ENCODE measurements around the gene LDLRAD4.

The LDLRAD4 gene

GRCh38 chr18:13546638-13547037 is 328.1 kb downstream of the LDLRAD4 start:
- H3K9me3 ChIP-seq (ENCODE audit: control insufficient read depth in 1 of 2, low read length in 2 of 2) = no peaks in the 10 kb centered on the region
- peaks cover 0 to 5% of the 10 kb centered on the region in 2 donors for H3K4me1 ChIP-seq (ENCODE audit: control insufficient read depth in 1 of 2, insufficient read depth in 2 of 2, low read length in 2 of 2)
- H3K27me3 ChIP-seq (ENCODE audit: control insufficient read depth in 1 of 2, insufficient read depth in 2 of 2, low read length in 2 of 2) = no peaks in the 10 kb centered on the region
- no peak overlapping the region for H3K9ac ChIP-seq (ENCODE audit: low read depth in 1 of 2, low read length in 2 of 2)
- H3K27ac ChIP-seq (ENCODE audit: low read depth, low read length) = no peak overlapping the region
- peaks cover 0 to 7% of the 10 kb centered on the region in 2 donors for H3K36me3 ChIP-seq (ENCODE audit: control insufficient read depth in 1 of 2, insufficient read depth in 2 of 2, low read length in 2 of 2)
- H3K4me3 ChIP-seq (ENCODE audit: low read depth in 1 of 2, low read length in 2 of 2) = no peak overlapping the region

- H3K9me3 ChIP-seq (ENCODE audit: control insufficient read depth in 1 of 2, low read length in 2 of 2) = no peaks in the 10 kb centered on the region
- H3K27ac ChIP-seq (ENCODE audit: low read depth, low read length) = no peak overlapping the region
- H3K4me1 ChIP-seq (ENCODE audit: control insufficient read depth in 1 of 2, insufficient read depth in 2 of 2, low read length in 2 of 2) = peaks cover 0 to 3% of the 10 kb centered on the region in 2 donors
Observed at GRCh38 chr18:13547347-13547746, 328.8 kb downstream of the LDLRAD4 start.

GRCh38 chr18:13548106-13548819 is 329.7 kb downstream of the LDLRAD4 start:
- H3K27ac ChIP-seq (ENCODE audit: low read depth, low read length) = no peak overlapping the region
- H3K27me3 ChIP-seq (ENCODE audit: control insufficient read depth in 1 of 2, insufficient read depth in 2 of 2, low read length in 2 of 2) = no peaks in the 10 kb centered on the region
- H3K4me1 ChIP-seq (ENCODE audit: control insufficient read depth in 1 of 2, insufficient read depth in 2 of 2, low read length in 2 of 2) = peaks cover 0 to 3% of the 10 kb centered on the region in 2 donors
- peaks cover 0 to 7% of the 10 kb centered on the region in 2 donors for H3K36me3 ChIP-seq (ENCODE audit: control insufficient read depth in 1 of 2, insufficient read depth in 2 of 2, low read length in 2 of 2)
- no peaks in the 10 kb centered on the region for H3K9me3 ChIP-seq (ENCODE audit: control insufficient read depth in 1 of 2, low read length in 2 of 2)
- no peak overlapping the region for H3K9ac ChIP-seq (ENCODE audit: low read depth in 1 of 2, low read length in 2 of 2)
- H3K4me3 ChIP-seq (ENCODE audit: low read depth in 1 of 2, low read length in 2 of 2) = no peak overlapping the region

More at GRCh38 chr18:13547347-13547746, 328.8 kb downstream of the LDLRAD4 start:
- no peak overlapping the region for H3K4me3 ChIP-seq (ENCODE audit: low read depth in 1 of 2, low read length in 2 of 2)
- H3K36me3 ChIP-seq (ENCODE audit: control insufficient read depth in 1 of 2, insufficient read depth in 2 of 2, low read length in 2 of 2) = peaks cover 0 to 7% of the 10 kb centered on the region in 2 donors
- no peak overlapping the region for H3K9ac ChIP-seq (ENCODE audit: low read depth in 1 of 2, low read length in 2 of 2)
- H3K27me3 ChIP-seq (ENCODE audit: control insufficient read depth in 1 of 2, insufficient read depth in 2 of 2, low read length in 2 of 2) = no peaks in the 10 kb centered on the region

GRCh38 chr18:13548966-13549879 is 330.7 kb downstream of the LDLRAD4 start:
- peaks cover 0 to 1% of the 10 kb centered on the region in 2 donors for H3K36me3 ChIP-seq (ENCODE audit: control insufficient read depth in 1 of 2, insufficient read depth in 2 of 2, low read length in 2 of 2)
- no peaks in the 10 kb centered on the region for H3K9me3 ChIP-seq (ENCODE audit: control insufficient read depth in 1 of 2, low read length in 2 of 2)
- no peak overlapping the region for H3K9ac ChIP-seq (ENCODE audit: low read depth in 1 of 2, low read length in 2 of 2)
- no peak overlapping the region for H3K27ac ChIP-seq (ENCODE audit: low read depth, low read length)
- H3K4me1 ChIP-seq (ENCODE audit: control insufficient read depth in 1 of 2, insufficient read depth in 2 of 2, low read length in 2 of 2) = peaks cover 0 to 3% of the 10 kb centered on the region in 2 donors
- H3K4me3 ChIP-seq (ENCODE audit: low read depth in 1 of 2, low read length in 2 of 2) = no peak overlapping the region
- no peaks in the 10 kb centered on the region for H3K27me3 ChIP-seq (ENCODE audit: control insufficient read depth in 1 of 2, insufficient read depth in 2 of 2, low read length in 2 of 2)

- H3K9me3 ChIP-seq (ENCODE audit: control insufficient read depth in 1 of 2, low read length in 2 of 2) = no peaks in the 10 kb centered on the region
- no peak overlapping the region for H3K4me3 ChIP-seq (ENCODE audit: low read depth in 1 of 2, low read length in 2 of 2)
- H3K27ac ChIP-seq (ENCODE audit: low read depth, low read length) = no peak overlapping the region
- H3K36me3 ChIP-seq (ENCODE audit: control insufficient read depth in 1 of 2, insufficient read depth in 2 of 2, low read length in 2 of 2) = no peaks in the 10 kb centered on the region
- H3K4me1 ChIP-seq (ENCODE audit: control insufficient read depth in 1 of 2, insufficient read depth in 2 of 2, low read length in 2 of 2) = peaks cover 0 to 3% of the 10 kb centered on the region in 2 donors
- no peak overlapping the region for H3K9ac ChIP-seq (ENCODE audit: low read depth in 1 of 2, low read length in 2 of 2)
- H3K27me3 ChIP-seq (ENCODE audit: control insufficient read depth in 1 of 2, insufficient read depth in 2 of 2, low read length in 2 of 2) = no peaks in the 10 kb centered on the region
Observed at GRCh38 chr18:13549880-13550232, 331.3 kb downstream of the LDLRAD4 start.

- no peak overlapping the region for H3K27ac ChIP-seq (ENCODE audit: low read depth, low read length)
- no peak overlapping the region for H3K9ac ChIP-seq (ENCODE audit: low read depth in 1 of 2, low read length in 2 of 2)
- peaks cover 0 to 3% of the 10 kb centered on the region in 2 donors for H3K4me1 ChIP-seq (ENCODE audit: control insufficient read depth in 1 of 2, insufficient read depth in 2 of 2, low read length in 2 of 2)
Observed at GRCh38 chr18:13550418-13551304, 332.1 kb downstream of the LDLRAD4 start.

GRCh38 chr18:13551305-13551603 is 332.7 kb downstream of the LDLRAD4 start:
- H3K27me3 ChIP-seq (ENCODE audit: control insufficient read depth in 1 of 2, insufficient read depth in 2 of 2, low read length in 2 of 2) = no peaks in the 10 kb centered on the region

More at GRCh38 chr18:13550418-13551304, 332.1 kb downstream of the LDLRAD4 start:
- no peaks in the 10 kb centered on the region for H3K36me3 ChIP-seq (ENCODE audit: control insufficient read depth in 1 of 2, insufficient read depth in 2 of 2, low read length in 2 of 2)
- H3K4me3 ChIP-seq (ENCODE audit: low read depth in 1 of 2, low read length in 2 of 2) = no peak overlapping the region
- no peaks in the 10 kb centered on the region for H3K9me3 ChIP-seq (ENCODE audit: control insufficient read depth in 1 of 2, low read length in 2 of 2)
- no peaks in the 10 kb centered on the region for H3K27me3 ChIP-seq (ENCODE audit: control insufficient read depth in 1 of 2, insufficient read depth in 2 of 2, low read length in 2 of 2)

GRCh38 chr18:13551841-13552733 is 333.5 kb downstream of the LDLRAD4 start:
- Histone ChIP-seq H3K27me3 (ENCODE audit: control insufficient read depth in 1 of 2, insufficient read depth in 2 of 2, low read length in 2 of 2) (no peaks in the 10 kb centered on the region), H3K36me3 (ENCODE audit: control insufficient read depth in 1 of 2, insufficient read depth in 2 of 2, low read length in 2 of 2) (no peaks in the 10 kb centered on the region), H3K9ac (ENCODE audit: low read depth in 1 of 2, low read length in 2 of 2) (no peak overlapping the region), H3K4me3 (ENCODE audit: low read depth in 1 of 2, low read length in 2 of 2) (no peak overlapping the region), H3K27ac (ENCODE audit: low read depth, low read length) (no peak overlapping the region), H3K4me1 (ENCODE audit: control insufficient read depth in 1 of 2, insufficient read depth in 2 of 2, low read length in 2 of 2) (peaks cover 0 to 3% of the 10 kb centered on the region in 2 donors), H3K9me3 (ENCODE audit: control insufficient read depth in 1 of 2, low read length in 2 of 2) (no peaks in the 10 kb centered on the region)

More at GRCh38 chr18:13551305-13551603, 332.7 kb downstream of the LDLRAD4 start:
- Histone ChIP-seq H3K9me3 (ENCODE audit: control insufficient read depth in 1 of 2, low read length in 2 of 2) (no peaks in the 10 kb centered on the region), H3K36me3 (ENCODE audit: control insufficient read depth in 1 of 2, insufficient read depth in 2 of 2, low read length in 2 of 2) (no peaks in the 10 kb centered on the region), H3K4me1 (ENCODE audit: control insufficient read depth in 1 of 2, insufficient read depth in 2 of 2, low read length in 2 of 2) (peaks cover 0 to 3% of the 10 kb centered on the region in 2 donors), H3K4me3 (ENCODE audit: low read depth in 1 of 2, low read length in 2 of 2) (no peak overlapping the region), H3K9ac (ENCODE audit: low read depth in 1 of 2, low read length in 2 of 2) (no peak overlapping the region), H3K27ac (ENCODE audit: low read depth, low read length) (no peak overlapping the region)

- Histone ChIP-seq H3K4me1 (ENCODE audit: control insufficient read depth in 1 of 2, insufficient read depth in 2 of 2, low read length in 2 of 2) (peaks cover 0 to 5% of the 10 kb centered on the region in 2 donors), H3K36me3 (ENCODE audit: control insufficient read depth in 1 of 2, insufficient read depth in 2 of 2, low read length in 2 of 2) (no peaks in the 10 kb centered on the region), H3K27ac (ENCODE audit: low read depth, low read length) (no peak overlapping the region), H3K27me3 (ENCODE audit: control insufficient read depth in 1 of 2, insufficient read depth in 2 of 2, low read length in 2 of 2) (no peaks in the 10 kb centered on the region), H3K4me3 (ENCODE audit: low read depth in 1 of 2, low read length in 2 of 2) (no peak overlapping the region), H3K9me3 (ENCODE audit: control insufficient read depth in 1 of 2, low read length in 2 of 2) (no peaks in the 10 kb centered on the region), H3K9ac (ENCODE audit: low read depth in 1 of 2, low read length in 2 of 2) (no peak overlapping the region)
Observed at GRCh38 chr18:13553449-13553848, 334.9 kb downstream of the LDLRAD4 start.

Measured in duodenal mucosa (tissue), 2 donors.